Suppressor macrophage treated with lipopolysaccharide for 4 hours (primary cell): Measurements from ENCODE around the gene UFD1.

ENCODE experiments used
- DNase-seq: peaks from one replicate; pipeline ENCODE4 v3.0.0-alpha.2; 2020

Gene UFD1

DNA sequence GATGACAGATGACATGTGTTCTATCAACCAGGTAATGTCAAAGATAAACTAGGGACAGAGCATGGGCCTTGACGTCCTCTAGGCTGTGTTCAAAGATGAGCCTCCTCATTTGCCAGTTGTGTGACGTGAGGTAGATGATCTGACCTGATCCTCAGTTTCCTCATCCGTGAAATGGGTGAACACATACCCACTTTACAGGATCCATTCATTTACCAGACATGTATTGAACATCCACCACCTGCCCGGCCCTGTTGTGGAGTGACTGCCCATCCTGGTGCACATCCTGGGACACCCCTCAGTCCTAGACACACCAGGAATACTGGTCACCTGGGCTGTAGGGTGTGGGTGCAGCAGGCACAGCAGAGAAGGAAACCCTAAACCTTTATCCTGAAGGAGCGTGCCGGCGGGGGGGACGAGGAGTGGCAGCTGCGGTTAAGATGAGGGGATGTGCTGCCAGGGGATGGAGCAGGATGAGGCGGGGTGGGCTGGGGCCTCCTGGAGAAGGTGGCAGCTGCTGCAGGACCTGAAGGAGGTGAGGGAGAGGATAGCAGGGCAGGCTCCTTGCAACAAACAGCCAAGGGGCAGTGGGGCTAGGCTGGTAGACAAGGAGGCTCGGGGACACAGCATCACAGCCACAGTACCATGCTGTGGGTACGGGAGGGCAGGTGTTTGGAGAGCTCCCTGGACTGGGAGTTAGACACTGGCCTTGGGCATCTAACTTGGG, 36.8 kb upstream of the UFD1 start:
- no peak for DNase-seq

DNA sequence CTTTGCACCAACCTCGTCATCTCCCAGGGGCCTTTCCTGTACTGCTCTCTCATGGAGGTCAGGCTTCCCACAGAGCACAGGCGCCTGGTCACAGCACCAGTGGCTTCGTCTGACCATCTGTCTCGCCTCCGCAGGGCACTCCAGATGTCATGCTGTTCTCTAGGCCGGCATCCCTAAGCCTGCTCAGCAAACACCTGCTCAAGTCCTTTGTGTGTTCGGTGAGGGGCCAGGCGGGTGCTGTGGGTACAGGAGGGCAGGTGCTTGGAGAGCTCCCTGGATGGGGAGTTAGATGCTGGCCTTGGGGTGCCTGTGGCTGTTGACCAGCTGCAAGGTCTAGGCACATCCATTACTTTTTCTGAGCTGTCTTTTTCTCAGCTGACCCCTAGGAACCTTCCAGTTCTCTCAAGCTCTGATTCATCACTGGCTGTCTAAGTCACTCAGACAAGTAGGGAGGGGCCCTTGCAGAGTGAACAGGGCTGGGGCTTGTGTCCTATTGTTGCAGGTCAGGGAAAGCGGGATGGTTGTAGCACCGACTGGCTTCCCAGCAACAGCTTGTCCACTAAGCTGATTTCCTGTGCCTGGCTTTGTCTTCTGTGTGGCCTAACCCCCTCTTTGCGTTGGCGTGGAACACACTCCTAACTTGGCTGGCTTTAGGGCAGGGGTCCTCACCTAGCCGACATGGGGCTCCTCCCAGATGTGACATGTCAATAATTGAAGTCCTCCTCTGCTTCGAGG, 36.0 kb upstream of the UFD1 start:
- DNase-seq, result no peak

GRCh38 chr22:19513823-19514222, 34.8 kb upstream of the UFD1 start:
- no peak for DNase-seq

GRCh38 chr22:19510919-19511341, 31.9 kb upstream of the UFD1 start:
- DNase-seq, result no peak

GRCh38 chr22:19509923-19510322, 30.9 kb upstream of the UFD1 start:
- DNase-seq, result no peak

DNA sequence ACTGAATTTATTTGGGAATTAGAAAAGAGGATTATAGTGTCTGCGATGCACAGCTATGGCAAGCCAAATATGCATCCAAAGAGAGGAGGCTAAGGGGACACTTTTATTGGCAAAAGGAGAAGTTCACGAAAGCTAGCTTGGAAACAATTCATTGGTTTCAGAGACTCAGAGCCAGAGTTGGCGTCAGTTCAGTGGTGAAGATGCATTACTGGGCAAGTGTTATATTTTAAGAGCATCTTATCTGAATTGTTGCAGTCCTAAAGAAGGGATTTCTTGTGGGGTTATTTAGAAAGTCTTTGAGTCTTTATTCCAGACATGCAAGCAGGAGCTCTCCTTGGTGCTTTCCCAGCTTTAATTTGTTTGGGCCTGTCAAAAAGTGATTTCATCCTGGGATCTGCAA, 30.2 kb upstream of the UFD1 start:
- DNase-seq, result no peak

DNA sequence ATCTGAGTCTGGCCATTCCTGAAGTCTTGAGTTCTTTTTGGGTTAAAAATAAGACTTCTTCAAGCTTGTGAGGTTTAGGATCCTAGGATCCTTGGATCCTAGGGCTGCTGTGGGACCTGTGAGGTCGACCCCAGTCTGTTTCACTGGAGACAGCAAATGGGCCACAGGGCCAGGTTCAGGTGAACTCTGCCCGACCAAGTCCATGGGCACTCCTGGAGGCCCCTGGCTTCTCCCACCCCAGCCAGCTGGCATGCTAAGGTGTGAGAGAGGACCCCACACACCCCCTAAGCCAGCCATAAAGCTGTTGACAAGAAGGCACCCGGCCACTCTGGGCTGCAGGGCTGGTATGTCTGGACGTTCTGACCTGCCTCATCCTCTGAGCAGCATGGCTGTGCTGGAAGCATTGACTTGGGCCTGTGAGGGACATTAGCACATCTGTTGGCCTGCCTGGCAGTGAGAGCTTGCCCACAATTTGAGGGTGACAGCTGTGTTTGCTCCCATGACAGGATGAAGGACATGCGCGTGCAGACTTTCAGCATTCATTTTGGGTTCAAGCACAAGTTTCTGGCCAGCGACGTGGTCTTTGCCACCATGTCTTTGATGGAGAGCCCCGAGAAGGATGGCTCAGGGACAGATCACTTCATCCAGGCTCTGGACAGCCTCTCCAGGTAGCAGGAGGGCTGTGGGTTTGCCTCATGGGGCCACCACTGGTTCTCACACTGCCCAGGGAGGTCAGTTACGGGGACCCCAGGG, 29.2 kb upstream of the UFD1 start:
- DNase-seq, result no peak

DNA sequence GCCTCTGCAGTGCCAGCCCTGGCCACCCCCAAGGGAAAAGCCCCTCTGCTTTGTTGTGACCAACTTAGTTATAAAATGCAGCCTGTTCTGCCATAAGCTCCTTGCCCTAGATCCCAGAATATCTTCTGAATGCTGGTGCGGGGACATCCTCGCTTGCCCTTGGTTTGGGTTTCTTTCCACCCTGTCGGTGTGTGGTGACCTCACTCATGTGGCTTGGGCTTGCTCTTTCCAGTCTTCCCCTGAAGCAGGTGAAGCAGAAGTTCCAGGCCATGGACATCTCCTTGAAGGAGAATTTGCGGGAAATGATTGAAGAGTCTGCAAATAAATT, 28.5 kb upstream of the UFD1 start:
- DNase-seq, result no peak

DNA sequence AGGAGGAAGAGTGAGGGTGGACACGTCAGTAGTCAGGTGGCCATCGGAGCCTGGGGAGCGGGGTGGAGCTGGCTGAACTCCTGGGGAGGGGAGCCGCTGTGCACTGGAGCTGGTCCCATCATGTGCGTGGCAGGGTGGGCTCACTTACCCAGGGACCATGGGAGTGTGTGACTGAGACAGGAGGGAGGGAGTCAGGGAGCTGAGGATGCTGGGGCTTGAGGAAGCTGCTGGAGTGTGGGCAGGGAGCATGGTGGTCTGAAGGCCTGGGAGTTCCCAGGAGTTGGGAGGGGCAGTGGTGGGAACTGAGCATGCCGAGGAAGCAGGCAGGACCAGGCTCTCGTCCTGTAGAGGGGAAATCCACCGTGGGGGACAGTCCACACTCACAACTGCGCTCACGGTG, 27.2 kb upstream of the UFD1 start:
- DNase-seq, result no peak

GRCh38 chr22:19505735-19506126, 26.7 kb upstream of the UFD1 start:
- DNase-seq, result no peak

DNA sequence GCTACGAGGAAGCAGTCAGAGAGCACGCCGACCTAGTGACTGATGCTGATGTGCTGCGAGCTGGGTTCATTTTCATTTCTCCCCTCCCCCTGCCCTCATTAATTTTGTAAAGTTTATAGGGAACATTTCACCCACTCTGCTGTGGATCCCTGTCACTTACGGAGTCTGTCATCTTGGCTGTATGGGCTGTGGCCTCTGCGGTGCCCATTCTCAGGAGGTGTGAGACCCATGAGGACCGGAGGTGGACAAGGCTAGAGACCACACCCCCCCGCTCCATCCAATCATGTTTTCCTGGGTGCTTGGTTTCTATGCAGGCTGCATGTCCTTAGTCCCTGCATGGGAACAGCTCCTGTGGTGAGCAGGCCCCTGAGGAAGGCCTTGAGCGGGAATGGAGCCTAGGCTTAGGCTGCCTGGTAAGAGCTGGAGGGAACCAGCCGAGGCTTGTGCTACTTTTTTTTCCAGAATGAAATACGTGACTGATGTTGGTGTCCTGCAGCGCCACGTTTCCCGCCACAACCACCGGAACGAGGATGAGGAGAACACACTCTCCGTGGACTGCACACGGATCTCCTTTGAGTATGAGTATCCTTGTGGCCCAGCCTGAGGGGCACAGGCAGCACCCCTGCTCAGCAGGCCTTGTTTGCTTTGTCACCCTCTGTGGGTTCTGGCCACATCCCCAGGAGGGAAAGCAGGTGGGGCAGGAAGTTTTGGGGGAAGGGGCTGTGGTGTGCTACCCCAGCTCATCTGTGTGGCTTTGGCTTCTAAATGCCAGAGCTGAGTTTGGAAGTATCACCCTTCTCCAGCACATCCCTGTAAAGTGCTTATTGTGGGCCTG, 26.1 kb upstream of the UFD1 start:
- no peak for DNase-seq

DNA sequence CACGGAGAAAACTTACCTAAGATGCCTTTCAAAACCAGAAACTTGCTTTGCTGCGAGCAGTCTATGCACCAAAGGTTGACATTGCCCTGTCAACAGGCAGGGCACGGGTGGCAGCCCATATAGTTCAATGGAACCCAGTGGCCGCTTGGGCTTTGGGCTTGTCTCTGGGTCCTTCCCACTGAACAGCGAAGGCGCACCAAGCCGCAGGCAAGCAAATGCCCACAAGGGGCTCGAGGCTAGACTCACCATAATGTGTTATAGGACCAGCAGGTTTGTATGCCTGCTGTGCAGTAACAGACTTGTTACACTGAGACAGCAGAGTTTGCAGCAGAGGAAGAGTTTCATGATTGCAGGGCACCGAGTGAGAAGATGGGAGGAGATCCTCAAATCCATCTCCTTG, 24.9 kb upstream of the UFD1 start:
- DNase-seq, result no peak

GRCh38 chr22:19503367-19503766, 24.4 kb upstream of the UFD1 start:
- no peak for DNase-seq

GRCh38 chr22:19501897-19502447, 23.0 kb upstream of the UFD1 start:
- no peak for DNase-seq

GRCh38 chr22:19499880-19500242, 20.9 kb upstream of the UFD1 start:
- no peak for DNase-seq

DNA sequence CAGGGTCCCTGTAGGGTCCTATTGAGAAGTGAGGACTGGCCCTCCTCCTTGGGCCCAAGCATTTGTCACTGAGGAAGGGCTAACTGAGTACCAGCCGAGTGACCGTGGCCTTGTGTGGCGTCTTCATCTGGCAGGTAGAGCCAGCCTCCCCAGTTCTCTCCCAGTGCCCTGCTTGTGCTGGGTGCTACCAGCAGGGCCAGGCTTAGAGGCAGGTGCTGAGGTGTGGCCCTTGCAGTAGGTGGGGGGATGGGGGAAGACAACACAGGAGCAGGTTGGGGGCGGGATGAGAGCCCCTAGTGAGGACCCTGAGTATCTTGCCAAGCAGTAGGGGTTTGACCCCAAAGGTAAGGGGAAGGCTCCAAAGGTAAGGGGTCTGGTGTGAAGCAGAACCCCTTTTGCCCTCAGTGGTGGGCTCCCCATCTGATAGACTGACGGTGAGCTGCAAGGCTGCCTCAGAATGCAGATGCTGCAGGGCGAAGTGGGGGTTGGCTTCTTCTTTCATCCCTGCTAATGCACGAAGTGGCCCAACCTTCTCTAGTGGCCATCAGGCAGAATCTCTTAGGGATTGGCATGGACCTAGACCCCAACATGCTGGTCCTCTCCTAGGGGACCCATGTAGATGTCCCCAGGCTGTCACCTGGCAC, 20.4 kb upstream of the UFD1 start:
- no peak for DNase-seq

DNA sequence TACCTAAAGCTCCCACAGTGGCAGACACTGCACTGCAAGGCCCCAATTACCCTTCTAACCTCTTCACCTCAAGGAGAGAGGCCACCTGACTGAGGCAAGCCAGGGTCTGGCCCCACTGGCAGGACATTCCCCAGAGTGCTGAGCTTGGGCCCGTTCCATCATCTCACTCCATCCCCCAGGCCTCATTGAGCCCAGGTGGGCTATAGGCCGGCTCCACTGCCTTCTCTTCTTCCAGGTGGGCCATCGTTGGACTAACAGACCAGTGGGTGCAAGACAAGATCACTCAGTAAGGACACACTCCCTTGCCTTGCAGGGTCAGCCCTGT, 19.8 kb upstream of the UFD1 start:
- no peak for DNase-seq

DNA sequence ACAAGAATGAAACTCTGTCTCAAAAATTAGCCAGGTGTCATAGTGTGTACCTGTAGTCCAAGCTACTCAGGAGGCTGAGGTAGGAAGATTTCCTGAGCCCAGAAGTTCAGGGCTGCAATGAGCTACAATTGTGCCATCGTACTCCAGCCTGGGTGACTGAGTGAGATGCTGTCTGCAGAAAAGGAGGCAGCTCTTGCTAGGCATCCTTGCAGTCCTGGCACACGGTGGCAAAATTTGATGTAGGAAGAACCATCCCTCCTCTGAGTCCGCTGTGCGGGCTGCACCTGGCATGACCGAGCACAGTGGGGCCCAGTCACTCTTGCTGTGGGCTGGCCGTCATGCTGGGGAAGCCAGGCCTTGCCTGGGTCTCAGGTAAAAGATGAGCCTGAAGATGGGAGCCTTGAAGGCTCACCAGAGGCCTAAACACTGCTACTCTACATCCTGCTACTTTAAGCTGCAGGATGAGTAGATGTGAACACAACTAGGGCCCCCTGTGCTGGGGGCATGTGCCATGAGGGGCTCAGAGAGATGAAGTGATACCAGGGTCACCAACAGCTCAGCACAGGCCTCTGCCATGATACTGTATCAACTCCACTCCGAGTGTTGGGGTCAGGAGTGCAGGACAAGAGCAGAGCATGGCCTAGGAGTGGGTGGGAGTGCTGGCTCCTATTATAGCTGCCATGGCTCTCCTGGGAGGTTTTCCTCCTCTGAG, 19.3 kb upstream of the UFD1 start:
- no peak for DNase-seq

DNA sequence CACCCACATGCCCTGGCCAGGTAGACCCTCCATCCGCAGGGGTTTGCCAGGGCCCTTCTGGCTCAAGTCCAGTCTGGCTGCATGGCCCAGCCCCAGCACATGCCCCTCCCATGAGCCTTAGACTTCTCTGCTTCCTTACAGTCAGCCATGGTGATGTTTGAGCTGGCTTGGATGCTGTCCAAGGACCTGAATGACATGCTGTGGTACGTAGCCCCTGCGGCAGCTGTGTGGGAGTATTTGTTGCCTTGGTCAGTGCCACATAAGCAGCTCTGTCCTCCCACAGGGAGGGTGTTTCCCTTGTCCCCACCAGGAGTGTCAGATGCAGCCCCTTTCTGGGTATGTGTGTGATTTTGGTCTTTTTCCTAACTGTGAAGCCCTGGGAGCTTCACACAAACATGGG, 18.3 kb upstream of the UFD1 start:
- peak; percentile 4 for DNase-seq

- DNase-seq, result no peak
These were observed 17.3 kb upstream of the UFD1 start for GRCh38 chr22:19496324-19496630.

GRCh38 chr22:19495562-19496323, 16.8 kb upstream of the UFD1 start:
- no peak for DNase-seq
